Measurements from ENCODE around the gene HOXB2. TPM values are rescaled to one million over a fixed set of nuclear protein-coding genes. Genes with fewer than 3 reads are reported as not detected.

HOXB2 gene
- total and polyA plus RNA-seq, 2 of the 8 experiments (the other 6 are each of a cell fraction or from before 2014, with no cell fraction given): not detected

DNA sequence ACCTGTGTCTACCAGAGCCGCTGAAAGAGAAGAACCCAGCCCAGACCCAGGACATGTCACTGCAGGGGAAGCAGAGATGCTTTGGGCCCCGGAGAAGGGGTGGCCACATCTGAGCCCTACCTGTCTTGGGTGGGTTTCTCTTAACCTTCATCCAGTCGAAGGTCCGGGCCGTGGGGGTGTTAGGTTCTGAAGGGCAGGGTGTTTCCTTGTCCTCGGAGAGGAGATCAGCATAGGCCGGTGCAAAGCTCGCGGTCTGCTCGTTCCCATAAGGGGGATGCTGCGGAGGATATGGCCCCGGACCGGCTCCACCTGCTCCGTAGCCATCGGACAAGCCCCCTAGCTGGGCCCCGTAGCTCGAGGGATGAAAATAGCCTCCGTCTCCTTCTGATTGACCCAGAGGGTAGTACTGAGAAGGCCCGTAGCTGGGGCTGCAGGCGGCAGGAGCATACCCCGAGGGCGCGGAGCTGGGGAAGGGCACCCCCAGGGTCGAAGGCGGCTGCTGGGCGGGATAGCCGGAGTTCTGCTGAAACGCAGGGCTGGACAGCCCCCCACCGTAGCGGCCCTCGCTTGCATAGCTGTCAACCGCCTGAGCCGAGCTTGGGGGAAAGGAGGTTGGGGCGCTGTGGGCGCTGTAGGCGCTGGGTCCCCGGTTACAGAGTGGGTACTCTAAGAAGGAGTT, 14.6 kb downstream of the HOXB2 start:
- H3K9me3 ChIP-seq (ENCODE audit: insufficient read depth in 2 of 2, low read depth in 1 of 2, low read length in 1 of 2): no peaks in the 10 kb centered on the region
- H3K4me3 ChIP-seq (ENCODE audit: extremely low read depth in 1 of 4, insufficient read depth in 2 of 4, low read depth in 3 of 4, low read length in 4 of 4): peak overlapping the region in 2 of 4 experiments; percentile 14 to 44; a peak in 4 of 8 replicates
- FAIRE-seq (no peak), DNase-seq (ENCODE audit: low read depth in 1 of 2, low spot score in 2 of 2) (peak in 1 of 2 experiments; percentile 75)
- TF ChIP-seq SUZ12 (IDR thresholded peaks at IDR 0.05; ENCODE audit: low read length): peak; percentile 81
- peak; percentile 66 for TF ChIP-seq EZH2 (IDR thresholded peaks at IDR 0.05; ENCODE audit: low read depth, low read length, severe bottlenecking)
- no peak for TF ChIP-seq PHF8 (conservative IDR thresholded peaks at IDR 0.05; ENCODE audit: low read depth, low read length)
- POLR2A ChIA-PET (ENCODE audit: partially characterized antibody): no interaction called here
- no peak overlapping the region for H2AK5ac ChIP-seq (ENCODE audit: low read depth, low read length)
- H4K20me1 ChIP-seq (replicated peaks in 1 of 2; ENCODE audit: control insufficient read depth in 1 of 2, insufficient read depth in 2 of 2, low read length in 2 of 2): peaks cover 6 to 11% of the 10 kb centered on the region in 2 experiments
- no peaks in the 10 kb centered on the region for H3K79me1 ChIP-seq (ENCODE audit: low read depth, low read length)
- no peak overlapping the region for H2BK120ac ChIP-seq (replicated peaks; ENCODE audit: low read depth, low read length)
- peak overlapping the region; percentile 27 to 67 for H3K4me2 ChIP-seq (ENCODE audit: insufficient read depth in 1 of 2, low read depth in 2 of 2, low read length in 2 of 2)
- peaks cover 5% of the 10 kb centered on the region; the same call in 1 of the 2 replicates for H3K23me2 ChIP-seq (ENCODE audit: low read depth, low read length)
- no peak overlapping the region; the same call in 1 of the 2 replicates for H4K8ac ChIP-seq (ENCODE audit: extremely low read depth, insufficient read depth, low read length)
- no peak overlapping the region for H2BK15ac ChIP-seq (ENCODE audit: low read length)
- no peak overlapping the region for H4K91ac ChIP-seq (replicated peaks; ENCODE audit: insufficient read length, low read length)
- H2BK5ac ChIP-seq (ENCODE audit: low read depth, low read length): no peak overlapping the region; the same call in 1 of the 2 replicates
- no peak overlapping the region for H3K23ac ChIP-seq (ENCODE audit: insufficient read length)
- no peaks in the 10 kb centered on the region for H3K36me3 ChIP-seq (ENCODE audit: control insufficient read depth in 2 of 4, insufficient read depth in 4 of 4, low read length in 3 of 4)
- H3K4me1 ChIP-seq (replicated peaks in 1 of 4; ENCODE audit: control insufficient read depth in 3 of 4, insufficient read depth in 4 of 4, low read length in 3 of 4): peaks cover 0 to 20% (median 10%) of the 10 kb centered on the region in 4 experiments; a peak in 6 of 7 replicates
- CTCF ChIA-PET (ENCODE audit: partially characterized antibody): interaction anchor here (0.7 to 3.1 kb wide), 9 partner anchors 19 to 88 kb away, joined by 3 to 14 read pairs (median 4); partner anchors contain the start of gene HOXB5
- H3K18ac ChIP-seq (ENCODE audit: extremely low read depth, low read length): 0 out of 2 replicates have a peak overlapping the region, but pooled peaks have one; percentile 1
- H3K79me2 ChIP-seq (ENCODE audit: control insufficient read depth in 1 of 2, insufficient read depth in 2 of 2, low read length in 2 of 2): no peaks in the 10 kb centered on the region
- H2BK12ac ChIP-seq (ENCODE audit: low read depth, low read length): 0 out of 2 replicates have a peak overlapping the region, but pooled peaks have one; percentile 23
- H3K27ac ChIP-seq (ENCODE audit: low read depth, low read length): no peak overlapping the region
- H3K4ac ChIP-seq (replicated peaks; ENCODE audit: insufficient read length, low read depth, low read length): no peak overlapping the region
- peak overlapping the region; percentile 61 for H2BK20ac ChIP-seq (ENCODE audit: low read length)
- H2AFZ ChIP-seq (ENCODE audit: low read length): no peak overlapping the region
- no peak overlapping the region for H4K5ac ChIP-seq (ENCODE audit: insufficient read length, low read depth, low read length)
- 24% methylated on average over 35 of the region's 37 CpGs; no CpG with 5 or more reads in 1 of the 2 experiments for WGBS, 2 experiments (ENCODE audit: extremely low coverage in 1 of 2, insufficient coverage in 1 of 2, insufficient read length in 1 of 2, insufficient replicate concordance in 2 of 2, low coverage in 1 of 2, low lambda C conversion rate in 2 of 2, missing lambda C conversion rate in 1 of 2)
- H3K27me3 ChIP-seq (replicated peaks in 1 of 4; ENCODE audit: control insufficient read depth in 3 of 4, extremely low read depth in 1 of 4, insufficient read depth in 3 of 4, low read length in 3 of 4): peaks cover 61 to 93% (median 85%) of the 10 kb centered on the region in 4 experiments
- no peak overlapping the region for H3K14ac ChIP-seq (ENCODE audit: insufficient read length)
- no peak overlapping the region for H3K9ac ChIP-seq (replicated peaks in 1 of 4; ENCODE audit: extremely low read depth in 1 of 4, low read depth in 3 of 4, low read length in 3 of 4)
- no peak overlapping the region for H3K56ac ChIP-seq (replicated peaks; ENCODE audit: insufficient read length, low read depth, low read length)
